GM18858 (cell line): Measurements from ENCODE around the gene CRADD.
A peak's percentile ranks its signal among the peaks of the same experiment; 100 is the strongest.
"Not testable (repeated sequence)": the region's sequence is repeated elsewhere in the genome, so short reads cannot be mapped to it uniquely, and the experiment has no call there.

Experiments
- ATAC-seq: cut with Tn5 transposase; IDR thresholded peaks from one replicate; pipeline ENCODE4 v1.9.1; 2021; ENCODE audit not compliant: unreplicated experiment

Gene CRADD

GRCh38 chr12:93677195-93678064 is at the start of gene CRADD:
Gene CRADD, plus strand, starts transcription at chr12:93677375.
- ATAC-seq = peak; percentile 93

GRCh38 chr12:93632383-93632782 is 44.8 kb upstream of the CRADD start:
- no peak for ATAC-seq

- no peak for ATAC-seq
These were observed 42.8 kb upstream of the CRADD start for GRCh38 chr12:93634416-93634815.

- no peak for ATAC-seq
These were observed 40.5 kb upstream of the CRADD start for GRCh38 chr12:93636708-93637107.

- ATAC-seq = no peak
These were observed 39.1 kb upstream of the CRADD start for GRCh38 chr12:93638095-93638494.

- no peak for ATAC-seq
These were observed 38.2 kb upstream of the CRADD start for GRCh38 chr12:93638954-93639353.

GRCh38 chr12:93639406-93639805 is 37.8 kb upstream of the CRADD start:
- no peak for ATAC-seq

GRCh38 chr12:93641380-93641779 is 35.8 kb upstream of the CRADD start:
- not testable (repeated sequence) for ATAC-seq

GRCh38 chr12:93642751-93643150 is 34.4 kb upstream of the CRADD start:
- no peak for ATAC-seq

GRCh38 chr12:93645702-93646101 is 31.5 kb upstream of the CRADD start:
- ATAC-seq = no peak

- no peak for ATAC-seq
These were observed 26.5 kb upstream of the CRADD start for GRCh38 chr12:93650626-93651025.

- ATAC-seq = no peak
These were observed 24.1 kb upstream of the CRADD start for GRCh38 chr12:93653079-93653478.

- ATAC-seq = no peak
These were observed 23.5 kb upstream of the CRADD start for GRCh38 chr12:93653712-93654111.

- ATAC-seq = no peak
These were observed 22.8 kb upstream of the CRADD start for GRCh38 chr12:93654421-93654820.

- ATAC-seq = no peak
These were observed 20.1 kb upstream of the CRADD start for GRCh38 chr12:93657071-93657470.

- ATAC-seq = no peak
These were observed 16.2 kb upstream of the CRADD start for GRCh38 chr12:93661021-93661420.

GRCh38 chr12:93663006-93663728 is 14.0 kb upstream of the CRADD start:
- ATAC-seq = no peak

GRCh38 chr12:93663729-93664084 is 13.5 kb upstream of the CRADD start:
- no peak for ATAC-seq

- no peak for ATAC-seq
These were observed 12.5 kb upstream of the CRADD start for GRCh38 chr12:93664573-93665138.

GRCh38 chr12:93667672-93668071 is 9.5 kb upstream of the CRADD start:
- no peak for ATAC-seq

- peak; percentile 73 for ATAC-seq
These were observed 8.2 kb upstream of the CRADD start for GRCh38 chr12:93668919-93669418.

- ATAC-seq = no peak
These were observed 7.7 kb upstream of the CRADD start for GRCh38 chr12:93669452-93669851.
